ENCODE data around the gene BRSK2.
"Not testable (repeated sequence)": the region's sequence is repeated elsewhere in the genome, so short reads cannot be mapped to it uniquely, and the experiment has no call there.

The BRSK2 gene

GRCh38 chr11:1410366-1411291 lies 20.9 kb downstream of the BRSK2 start:
- DNase-seq = no peak

DNA sequence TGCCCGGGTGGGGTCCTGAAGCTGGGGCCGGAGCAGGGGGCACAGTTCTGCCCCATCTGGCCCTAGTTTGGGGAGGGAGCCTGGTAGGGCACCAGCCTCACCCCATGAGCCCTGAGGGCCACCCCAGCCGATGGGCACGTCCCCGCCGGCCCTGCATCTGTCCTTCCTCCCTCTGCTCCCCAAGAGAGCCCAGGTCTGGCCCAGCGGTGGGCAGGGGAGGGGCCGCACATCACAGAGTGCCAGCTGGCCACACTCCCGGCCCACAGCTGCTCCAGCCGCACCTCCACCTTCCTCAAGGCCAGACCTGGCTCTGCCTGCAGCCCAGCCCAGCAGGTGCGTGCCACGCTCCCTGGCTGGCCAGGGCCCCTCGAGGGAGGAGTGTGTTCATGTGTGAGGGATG lies 21.6 kb downstream of the BRSK2 start:
- no peak for DNase-seq

DNA sequence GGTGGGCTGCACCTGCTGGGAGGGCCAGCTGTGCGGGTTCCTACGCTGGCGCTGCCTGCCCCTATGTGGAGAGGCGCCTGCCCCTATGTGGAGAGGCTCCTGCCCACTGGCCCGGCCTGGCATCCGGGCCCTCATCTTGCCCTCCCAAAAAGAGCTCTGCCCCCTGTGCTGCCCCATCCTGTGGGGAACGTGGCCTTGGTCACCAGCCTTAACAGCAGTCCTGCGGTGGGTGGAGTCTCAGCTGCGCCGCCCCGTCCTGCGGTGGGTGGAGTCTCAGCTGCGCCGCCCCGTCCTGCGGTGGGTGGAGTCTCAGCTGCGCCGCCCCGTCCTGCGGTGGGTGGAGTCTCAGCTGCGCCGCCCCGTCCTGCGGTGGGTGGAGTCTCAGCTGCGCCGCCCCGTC lies 22.0 kb downstream of the BRSK2 start:
- not testable (repeated sequence) for DNase-seq

GRCh38 chr11:1412377-1413095 lies 22.8 kb downstream of the BRSK2 start:
- DNase-seq = no peak

DNA sequence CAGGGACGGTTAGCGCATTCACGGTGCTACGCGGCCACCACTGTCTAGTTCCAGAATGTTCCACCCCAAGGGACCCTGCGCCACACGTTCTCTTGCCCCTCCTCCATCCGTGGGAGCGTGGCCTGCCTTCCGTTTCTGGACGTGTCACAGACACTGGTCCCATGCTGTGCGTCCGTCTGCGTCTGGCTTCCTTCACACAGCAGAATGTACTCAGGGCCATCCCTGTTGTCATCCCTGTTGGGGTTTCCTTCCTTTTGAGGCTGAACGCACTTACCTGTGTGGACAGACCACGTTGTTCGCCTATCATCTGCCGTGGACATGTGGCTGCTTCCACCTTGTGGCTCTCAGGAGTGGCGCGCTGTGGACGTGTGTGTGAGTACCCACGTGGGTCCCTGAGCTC lies 24.9 kb downstream of the BRSK2 start:
- DNase-seq = no peak

- no peak for DNase-seq
These were observed 25.9 kb downstream of the BRSK2 start for GRCh38 chr11:1415631-1416030.

DNA sequence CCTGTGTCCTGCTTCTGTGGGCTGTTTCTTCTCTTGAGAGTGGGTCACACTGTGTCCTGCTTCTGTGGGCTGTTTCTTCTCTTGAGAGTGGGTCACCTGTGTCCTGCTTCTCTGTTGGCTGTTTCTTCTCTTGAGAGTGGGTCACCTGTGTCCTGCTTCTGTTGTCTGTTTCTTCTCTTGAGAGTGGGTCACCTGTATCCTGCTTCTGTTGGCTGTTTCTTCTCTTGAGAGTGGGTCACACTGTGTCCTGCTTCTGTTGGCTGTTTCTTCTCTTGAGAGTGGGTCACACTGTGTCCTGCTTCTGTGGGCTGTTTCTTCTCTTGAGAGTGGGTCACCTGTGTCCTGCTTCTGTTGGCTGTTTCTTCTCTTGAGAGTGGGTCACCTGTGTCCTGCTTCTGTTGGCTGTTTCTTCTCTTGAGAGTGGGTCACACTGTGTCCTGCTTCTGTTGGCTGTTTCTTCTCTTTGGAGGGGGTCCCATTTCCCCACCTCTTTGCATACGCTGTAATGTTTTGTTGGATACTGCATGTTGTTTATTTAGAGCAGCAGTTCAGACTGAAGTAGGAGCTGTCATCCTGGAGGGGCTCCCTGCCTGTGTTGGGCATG lies 28.6 kb downstream of the BRSK2 start:
- not testable (repeated sequence) for DNase-seq

- DNase-seq = no peak
These were observed 30.1 kb downstream of the BRSK2 start for GRCh38 chr11:1419811-1420210.

DNA sequence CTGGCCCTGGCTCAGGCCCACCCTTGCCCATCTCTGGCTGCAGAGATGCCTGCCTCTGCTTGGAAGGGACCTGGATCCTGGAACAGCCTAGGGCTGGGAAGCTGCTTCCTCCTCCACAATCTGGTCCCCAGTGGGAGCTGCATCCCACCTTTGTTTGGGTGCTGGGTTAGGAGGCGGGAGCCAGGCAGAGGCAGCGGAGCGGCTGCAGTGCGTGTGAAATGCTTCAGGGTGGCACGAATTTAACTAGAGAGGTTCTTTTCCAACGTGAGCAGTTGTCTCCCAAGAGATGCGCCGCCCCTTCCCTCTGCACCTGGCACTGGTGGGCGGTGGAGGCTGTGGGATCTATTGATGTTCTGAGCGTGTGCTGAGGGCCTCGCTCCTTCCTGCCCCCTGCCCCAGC lies 31.6 kb downstream of the BRSK2 start:
- DNase-seq = no peak

- DNase-seq = no peak
These were observed 32.7 kb downstream of the BRSK2 start for GRCh38 chr11:1422481-1422880.

GRCh38 chr11:1422981-1423380 lies 33.2 kb downstream of the BRSK2 start:
- no peak for DNase-seq

- not testable (repeated sequence) for DNase-seq
These were observed 33.7 kb downstream of the BRSK2 start for GRCh38 chr11:1423406-1423805.

DNA sequence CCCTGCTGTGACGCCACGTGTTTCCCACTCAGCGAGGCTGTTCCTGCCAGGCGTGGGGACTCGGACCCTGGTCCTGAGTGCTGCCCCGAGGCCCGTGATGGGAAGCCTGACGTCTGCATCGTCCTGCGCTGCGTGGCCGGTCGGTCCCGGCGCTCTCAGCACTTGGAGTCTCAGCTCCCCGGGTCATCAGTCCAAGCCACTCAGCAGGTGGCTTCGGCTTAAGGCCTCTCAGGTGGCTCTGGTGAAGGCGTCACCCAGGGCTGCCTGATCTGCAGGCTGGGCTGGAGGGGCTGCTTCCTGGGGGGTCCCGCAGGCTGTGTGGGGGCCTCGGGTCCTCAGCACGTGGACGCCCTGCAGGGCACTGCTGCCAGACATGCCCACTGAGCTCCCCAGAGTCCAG lies 35.3 kb downstream of the BRSK2 start:
- no peak for DNase-seq

GRCh38 chr11:1425439-1425838 lies 35.7 kb downstream of the BRSK2 start:
- no peak for DNase-seq

DNA sequence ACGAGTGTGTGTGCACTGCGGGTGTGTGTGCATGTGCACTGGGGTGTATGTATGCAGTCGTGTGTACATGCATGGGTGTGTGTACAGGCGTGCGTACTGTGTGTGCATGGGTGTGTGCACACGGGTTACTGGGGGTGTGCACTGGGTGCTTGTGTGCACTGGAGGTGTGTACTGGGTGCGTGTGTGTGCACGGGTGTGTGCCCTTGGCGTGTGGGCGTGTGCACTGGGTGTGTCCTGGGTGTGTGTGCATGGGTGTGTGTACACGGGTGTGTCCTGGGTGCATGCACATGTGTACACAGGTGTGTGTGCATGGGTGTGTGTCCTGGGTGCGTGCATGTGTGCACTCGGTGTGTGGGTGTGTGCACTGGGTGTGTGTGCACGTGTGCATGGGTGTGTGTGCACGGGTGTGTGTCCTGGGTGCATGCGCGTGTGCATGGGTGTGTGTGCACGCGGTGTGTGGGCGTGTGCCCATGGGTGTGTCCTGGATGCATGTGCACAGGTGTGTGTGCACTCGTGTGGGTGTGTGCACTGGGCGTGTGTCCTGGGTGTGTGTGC lies 39.1 kb downstream of the BRSK2 start:
- no peak for DNase-seq

- no peak for DNase-seq
These were observed 43.8 kb downstream of the BRSK2 start for GRCh38 chr11:1433568-1433967.

- DNase-seq = no peak
These were observed 44.4 kb downstream of the BRSK2 start for GRCh38 chr11:1433977-1434640.

- not testable (repeated sequence) for DNase-seq
These were observed 45.7 kb downstream of the BRSK2 start for GRCh38 chr11:1435479-1435819.

DNA sequence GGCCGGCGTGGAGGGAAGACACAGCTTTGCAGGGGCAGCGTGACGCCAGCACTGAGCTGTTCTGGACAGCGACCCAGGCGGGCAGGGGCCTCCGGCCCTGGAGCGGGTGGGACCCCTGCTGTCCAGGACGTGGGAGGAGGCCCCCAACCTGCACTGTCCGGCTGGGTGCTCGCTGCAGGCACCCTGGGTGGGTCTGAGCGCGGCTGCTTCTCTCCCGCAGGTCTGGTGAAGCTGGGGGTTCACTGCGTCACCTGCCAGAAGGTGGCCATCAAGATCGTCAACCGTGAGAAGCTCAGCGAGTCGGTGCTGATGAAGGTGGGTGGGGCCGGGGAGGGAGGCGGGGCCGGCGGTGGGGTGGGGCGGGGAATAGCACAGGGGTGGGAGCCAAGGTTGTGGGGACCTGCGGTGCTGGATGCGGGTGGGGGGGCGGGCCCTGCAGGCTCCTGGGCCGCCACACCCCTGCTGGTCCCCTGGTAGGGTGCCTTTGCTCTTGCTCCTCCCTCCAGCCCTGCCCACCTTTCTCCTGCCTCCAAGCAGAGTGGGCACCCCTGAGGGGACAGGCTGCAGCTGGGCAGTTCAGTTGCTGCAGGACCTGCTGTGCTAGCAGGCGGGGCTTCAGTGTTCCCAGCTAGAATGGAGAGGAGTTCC lies 46.2 kb downstream of the BRSK2 start:
- DNase-seq = no peak

DNA sequence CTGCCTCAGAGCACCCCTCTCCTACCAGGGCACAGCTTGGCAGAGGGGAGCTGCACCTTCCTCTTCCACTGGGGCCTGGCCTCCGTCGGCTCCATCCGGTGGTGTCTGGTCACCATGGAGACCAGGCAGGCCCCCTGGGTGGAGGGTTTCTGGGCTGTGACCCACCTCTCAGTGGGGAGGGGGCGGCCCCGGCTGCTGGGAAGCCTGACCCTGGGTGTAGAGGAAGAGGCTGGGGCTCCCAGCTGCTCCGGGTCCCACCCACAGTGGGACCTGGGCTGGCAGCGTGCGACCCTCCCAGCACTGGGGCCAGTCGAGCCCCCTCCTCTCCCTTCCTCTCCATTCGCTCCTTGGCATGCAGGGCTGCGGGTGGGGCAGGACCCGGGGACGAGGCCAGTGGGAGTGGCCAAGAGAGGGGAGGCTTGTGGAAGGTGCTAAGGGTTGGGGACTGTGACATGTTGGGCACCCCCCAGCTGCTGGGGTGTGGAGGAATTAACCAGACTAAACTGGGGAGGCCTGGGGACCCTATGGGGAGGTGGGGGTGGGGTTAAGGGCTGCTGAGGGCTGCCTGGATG lies 46.8 kb downstream of the BRSK2 start:
- DNase-seq = no peak

GRCh38 chr11:1437500-1437899 lies 47.8 kb downstream of the BRSK2 start:
- no peak for DNase-seq

Data from DMS 273 treated with DMSO at 0.1 percent for 48 hours (cell line).